ENCODE results near the gene CFAP58. TPM values are rescaled to one million over a fixed set of nuclear protein-coding genes. Genes with fewer than 3 reads are reported as not detected.

Gene CFAP58
- total RNA-seq, 1 donor from 2014 or later = 0.55 TPM

GRCh38 chr10:104472957-104473745, 119.5 kb downstream of the CFAP58 start:
- intact Hi-C loops (cut with micrococcal nuclease) = no loop called here

- intact Hi-C loops (cut with micrococcal nuclease) = no loop called here
These were observed 124.7 kb downstream of the CFAP58 start for GRCh38 chr10:104478380-104478779.

GRCh38 chr10:104479906-104480593, 126.4 kb downstream of the CFAP58 start:
- intact Hi-C loops (cut with micrococcal nuclease) = no loop called here

GRCh38 chr10:104480797-104481196, 127.2 kb downstream of the CFAP58 start:
- intact Hi-C loops (cut with micrococcal nuclease) = no loop called here

- intact Hi-C loops (cut with micrococcal nuclease) = no loop called here
These were observed 129.9 kb downstream of the CFAP58 start for GRCh38 chr10:104483582-104483981.

GRCh38 chr10:104485632-104486031, 132.0 kb downstream of the CFAP58 start:
- intact Hi-C loops (cut with micrococcal nuclease) = no loop called here

GRCh38 chr10:104486803-104487202, 133.2 kb downstream of the CFAP58 start:
- intact Hi-C loops (cut with micrococcal nuclease) = no loop called here

- intact Hi-C loops (cut with micrococcal nuclease) = no loop called here
These were observed 134.3 kb downstream of the CFAP58 start for GRCh38 chr10:104487794-104488438.

- intact Hi-C loops (cut with micrococcal nuclease) = no loop called here
These were observed 134.8 kb downstream of the CFAP58 start for GRCh38 chr10:104488439-104488832.

- intact Hi-C loops (cut with micrococcal nuclease) = no loop called here
These were observed 138.8 kb downstream of the CFAP58 start for GRCh38 chr10:104492329-104492940.

GRCh38 chr10:104498347-104499081, 144.9 kb downstream of the CFAP58 start:
- intact Hi-C loops (cut with micrococcal nuclease) = no loop called here

- intact Hi-C loops (cut with micrococcal nuclease) = no loop called here
These were observed 147.8 kb downstream of the CFAP58 start for GRCh38 chr10:104501449-104501848.

GRCh38 chr10:104501864-104502579, 148.4 kb downstream of the CFAP58 start:
- intact Hi-C loops (cut with micrococcal nuclease) = no loop called here

- intact Hi-C loops (cut with micrococcal nuclease) = no loop called here
These were observed 149.3 kb downstream of the CFAP58 start for GRCh38 chr10:104502907-104503306.

Other genes with a start within 250 kb of the CFAP58 start
- gene SFR1, start 231.7 kb upstream of the CFAP58 start, total RNA-seq = 13.6 and 14.7 TPM in 2 replicates
- gene CFAP43, start 121.5 kb upstream of the CFAP58 start, total RNA-seq = 0.09 TPM in 1 of 2 replicates, not detected in the other
- 134 and 141 TPM in 2 replicates for gene GSTO1, start 98.9 kb upstream of the CFAP58 start, total RNA-seq
- 0.66 and 0.73 TPM in 2 replicates for gene GSTO2, start 84.6 kb upstream of the CFAP58 start, total RNA-seq
- gene ITPRIP, start 15.4 kb upstream of the CFAP58 start, total RNA-seq = 20.1 and 20.2 TPM in 2 replicates